DND-41 (cell line): ENCODE results near the gene SRMS.

ENCODE experiments used
- ATAC-seq: fragments of 200-7000 bp; cut with Tn5 transposase; 3 replicates; pipeline ENCODE4 v1.9.1; 2021; ENCODE audit warnings: low read depth; ENCODE audit not compliant: insufficient read depth
- DNase-seq: peaks from one replicate; pipeline ENCODE4 v3.0.0-alpha.2; 2020
- H2AFZ ChIP-seq: 2 replicates; pipeline ENCODE4 v1.6.0; 2012; ENCODE audit warnings: low read depth, low read length
- H3K27ac ChIP-seq: 2 replicates; pipeline ENCODE4 v1.5.1; 2012; ENCODE audit warnings: low read length, inconsistent platforms
- H3K27me3 ChIP-seq: fragments of 200-600 bp; sonication (generic); 2 replicates; pipeline ENCODE4 v1.6.0; 2012; ENCODE audit warnings: low read length, mild to moderate bottlenecking, inconsistent platforms; ENCODE audit not compliant: insufficient read depth, poor library complexity
- H3K36me3 ChIP-seq: 2 replicates; pipeline ENCODE4 v1.5.1; 2012; ENCODE audit warnings: low read length, inconsistent platforms; ENCODE audit not compliant: insufficient read depth
- H3K4me1 ChIP-seq: 2 replicates; pipeline ENCODE4 v1.5.1; 2012; ENCODE audit warnings: mild to moderate bottlenecking, low read length; ENCODE audit not compliant: insufficient read depth
- H3K4me2 ChIP-seq: 2 replicates; pipeline ENCODE4 v1.6.0; 2012; ENCODE audit warnings: mild to moderate bottlenecking, moderate library complexity, low read length, inconsistent platforms; ENCODE audit not compliant: insufficient read depth
- H3K4me3 ChIP-seq, 2 experiments: fragments of 200-600 bp in 1 of 2; shearing (Covaris generic) in 1 of 2; 2 replicates each; pipeline ENCODE4 v1.5.1; 2012 to 2016; ENCODE audit warnings: inconsistent platforms in 2 of 2, low read length in 2 of 2, mild to moderate bottlenecking in 2 of 2, low read depth in 1 of 2, moderate library complexity in 1 of 2
- H3K79me2 ChIP-seq: 2 replicates; pipeline ENCODE4 v1.6.0; 2012; ENCODE audit warnings: low read length, inconsistent platforms; ENCODE audit not compliant: insufficient read depth
- H3K9ac ChIP-seq: 2 replicates; pipeline ENCODE4 v1.6.0; 2012; ENCODE audit warnings: low read depth, mild to moderate bottlenecking, inconsistent platforms, low read length, moderate library complexity
- H3K9me3 ChIP-seq: 2 replicates; pipeline ENCODE4 v1.5.1; 2012; ENCODE audit warnings: low read length, moderate library complexity, mild to moderate bottlenecking, inconsistent platforms; ENCODE audit not compliant: insufficient read depth, severe bottlenecking
- H4K20me1 ChIP-seq: 2 replicates; pipeline ENCODE4 v1.6.0; 2012; ENCODE audit warnings: low read length; ENCODE audit not compliant: insufficient read depth
- EZH2 ChIP-seq: IDR thresholded peaks from 3 replicates; pipeline ENCODE4 v1.6.1; 2012; ENCODE audit warnings: borderline replicate concordance, low read depth, mild to moderate bottlenecking, moderate library complexity, low read length, inconsistent platforms; ENCODE audit not compliant: severe bottlenecking
- TF ChIP-seq, protein P1 (sequence below): IDR thresholded peaks from 2 replicates; pipeline ENCODE4 v1.5.1; 2012; ENCODE audit warnings: borderline replicate concordance, low read length, moderate library complexity, mild to moderate bottlenecking; ENCODE audit not compliant: poor library complexity, severe bottlenecking; ENCODE audit errors: extremely low read depth

The SRMS gene, protein sequence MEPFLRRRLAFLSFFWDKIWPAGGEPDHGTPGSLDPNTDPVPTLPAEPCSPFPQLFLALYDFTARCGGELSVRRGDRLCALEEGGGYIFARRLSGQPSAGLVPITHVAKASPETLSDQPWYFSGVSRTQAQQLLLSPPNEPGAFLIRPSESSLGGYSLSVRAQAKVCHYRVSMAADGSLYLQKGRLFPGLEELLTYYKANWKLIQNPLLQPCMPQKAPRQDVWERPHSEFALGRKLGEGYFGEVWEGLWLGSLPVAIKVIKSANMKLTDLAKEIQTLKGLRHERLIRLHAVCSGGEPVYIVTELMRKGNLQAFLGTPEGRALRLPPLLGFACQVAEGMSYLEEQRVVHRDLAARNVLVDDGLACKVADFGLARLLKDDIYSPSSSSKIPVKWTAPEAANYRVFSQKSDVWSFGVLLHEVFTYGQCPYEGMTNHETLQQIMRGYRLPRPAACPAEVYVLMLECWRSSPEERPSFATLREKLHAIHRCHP

DNA sequence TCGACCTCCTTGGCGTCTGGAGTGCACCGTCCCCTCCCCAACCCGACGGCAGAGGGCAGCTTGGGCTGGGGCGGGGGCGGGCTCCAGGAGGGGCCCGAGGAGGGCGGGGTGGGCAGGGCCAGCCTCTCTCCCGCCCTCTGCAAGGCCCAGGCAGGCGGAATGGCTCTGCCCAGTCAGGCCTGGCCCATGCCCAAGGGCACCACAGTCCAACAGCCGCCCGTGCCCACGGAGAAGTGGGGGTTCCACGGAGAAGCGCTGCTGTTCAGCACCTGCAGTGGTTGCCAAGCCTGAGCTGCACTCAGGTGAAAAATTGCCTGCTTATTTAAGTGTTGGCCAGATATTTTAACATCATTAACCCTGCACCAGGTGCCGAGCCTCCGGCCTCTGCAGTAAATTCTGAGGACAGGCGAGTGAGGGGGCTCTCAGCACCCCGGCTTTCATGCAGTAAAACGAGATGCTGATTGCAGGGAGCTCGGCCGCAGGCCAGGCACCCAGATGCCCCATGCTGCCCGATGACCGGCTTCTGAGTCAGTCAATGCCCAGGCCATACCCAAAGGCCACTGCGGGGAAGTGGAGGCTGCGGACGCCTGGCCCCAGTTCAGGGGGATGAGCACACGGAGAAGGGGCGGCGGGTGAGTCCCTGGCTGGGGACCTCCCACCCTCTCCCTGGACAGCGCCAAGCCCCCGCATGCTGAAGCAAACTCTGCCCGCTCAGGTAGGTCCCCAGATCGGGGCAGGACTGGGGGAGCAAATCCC is at the start of gene SRMS:
Gene SRMS (minus strand): TSS at position 25 of the 756 bp plus-strand sequence. CDS start 286 bp downstream, outside the sequence.
- H3K9me3 ChIP-seq = no peaks in the 10 kb centered on the region
- no peaks in the 10 kb centered on the region for H3K79me2 ChIP-seq
- peaks cover 4% of the 10 kb centered on the region for H3K27me3 ChIP-seq
- no peak within 1 kb of the TSS for H3K4me2 ChIP-seq
- TF ChIP-seq, protein P1, sequence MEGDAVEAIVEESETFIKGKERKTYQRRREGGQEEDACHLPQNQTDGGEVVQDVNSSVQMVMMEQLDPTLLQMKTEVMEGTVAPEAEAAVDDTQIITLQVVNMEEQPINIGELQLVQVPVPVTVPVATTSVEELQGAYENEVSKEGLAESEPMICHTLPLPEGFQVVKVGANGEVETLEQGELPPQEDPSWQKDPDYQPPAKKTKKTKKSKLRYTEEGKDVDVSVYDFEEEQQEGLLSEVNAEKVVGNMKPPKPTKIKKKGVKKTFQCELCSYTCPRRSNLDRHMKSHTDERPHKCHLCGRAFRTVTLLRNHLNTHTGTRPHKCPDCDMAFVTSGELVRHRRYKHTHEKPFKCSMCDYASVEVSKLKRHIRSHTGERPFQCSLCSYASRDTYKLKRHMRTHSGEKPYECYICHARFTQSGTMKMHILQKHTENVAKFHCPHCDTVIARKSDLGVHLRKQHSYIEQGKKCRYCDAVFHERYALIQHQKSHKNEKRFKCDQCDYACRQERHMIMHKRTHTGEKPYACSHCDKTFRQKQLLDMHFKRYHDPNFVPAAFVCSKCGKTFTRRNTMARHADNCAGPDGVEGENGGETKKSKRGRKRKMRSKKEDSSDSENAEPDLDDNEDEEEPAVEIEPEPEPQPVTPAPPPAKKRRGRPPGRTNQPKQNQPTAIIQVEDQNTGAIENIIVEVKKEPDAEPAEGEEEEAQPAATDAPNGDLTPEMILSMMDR = no peak
- no peak for TF ChIP-seq EZH2
- H4K20me1 ChIP-seq = peaks cover 7% of the 10 kb centered on the region
- no peak within 1 kb of the TSS for H2AFZ ChIP-seq
- no peak within 1 kb of the TSS for H3K4me3 ChIP-seq
- ATAC-seq = no peak
- H3K9ac ChIP-seq = no peak within 1 kb of the TSS
- H3K4me1 ChIP-seq = peaks cover 11% of the 10 kb centered on the region
- no peaks in the 10 kb centered on the region for H3K36me3 ChIP-seq
- no peak for DNase-seq
- no peak within 1 kb of the TSS for H3K27ac ChIP-seq

DNA sequence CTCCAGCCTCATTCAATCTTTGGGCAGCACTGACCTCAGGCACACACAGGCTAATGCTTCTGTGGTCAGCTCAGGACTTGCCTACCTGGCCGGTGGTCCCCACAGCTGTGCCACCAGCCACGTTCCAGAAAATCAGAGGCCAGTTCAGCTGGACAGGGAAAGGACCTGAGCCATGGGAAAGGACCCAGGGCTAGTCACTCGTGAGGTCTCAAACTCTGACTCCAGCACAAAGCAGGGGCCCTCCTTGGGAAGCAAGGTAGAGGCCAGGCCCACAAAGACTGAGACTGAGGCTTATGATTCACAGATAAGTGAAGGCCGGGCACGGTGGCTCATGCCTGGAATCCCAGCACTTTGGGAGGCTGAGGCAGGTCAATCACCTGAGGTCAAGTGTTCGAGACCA is 48.9 kb upstream of the SRMS start:
- no peak for ATAC-seq
- no peak overlapping the region for H3K4me3 ChIP-seq
- H3K27ac ChIP-seq = no peak overlapping the region

DNA sequence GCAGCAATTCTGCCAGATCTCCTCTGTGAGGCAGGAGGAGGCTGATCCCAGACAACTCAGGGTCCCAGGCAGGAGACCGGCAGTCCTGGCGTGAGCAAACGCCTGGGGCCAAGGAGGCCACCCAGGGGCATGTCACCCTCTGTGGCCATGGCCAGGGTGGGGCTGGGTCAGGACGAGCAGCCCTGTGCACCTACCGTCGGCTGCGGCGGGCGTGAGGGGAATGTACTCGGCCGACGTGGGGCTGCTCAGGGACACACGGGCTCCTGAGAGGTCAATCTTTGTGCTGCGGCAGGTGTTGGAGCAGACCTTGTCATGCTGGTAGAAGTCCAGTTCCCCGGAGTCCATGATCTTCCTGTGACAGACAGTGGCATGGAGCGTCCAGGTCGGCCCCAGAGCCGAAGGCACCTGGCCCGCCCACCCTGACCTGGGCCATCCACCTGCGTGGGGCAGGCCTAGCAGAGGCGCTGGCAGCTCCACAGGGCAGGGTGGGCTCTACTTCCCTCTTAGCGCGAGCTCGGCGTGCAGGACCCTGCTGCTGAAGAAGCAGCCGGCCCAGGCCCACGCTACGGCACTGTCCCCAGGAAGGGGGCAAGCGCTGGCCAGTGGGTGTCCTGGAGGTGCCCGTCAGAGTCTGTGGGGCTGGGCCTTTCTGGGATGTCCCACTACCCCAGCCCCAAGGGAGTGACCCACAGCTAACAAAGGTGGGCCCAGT is 48.0 kb upstream of the SRMS start:
- DNase-seq (no peak), ATAC-seq (no peak)
- Histone ChIP-seq H3K27ac (no peak overlapping the region), H3K4me1 (no peaks in the 10 kb centered on the region), H3K9me3 (no peaks in the 10 kb centered on the region), H3K4me3 (no peak overlapping the region), H3K4me2 (no peak overlapping the region), H3K9ac (no peak overlapping the region), H3K79me2 (no peaks in the 10 kb centered on the region), H3K36me3 (peaks cover 94% of the 10 kb centered on the region), H2AFZ (no peak overlapping the region), H3K27me3 (no peaks in the 10 kb centered on the region), H4K20me1 (peaks cover 26% of the 10 kb centered on the region)
- TF ChIP-seq, protein P1 = no peak
- no peak for TF ChIP-seq EZH2

More for the DNA sequence above, 48.9 kb upstream of the SRMS start:
- DNase-seq = no peak
- Histone ChIP-seq H3K4me2 (no peak overlapping the region), H3K9ac (no peak overlapping the region), H3K79me2 (no peaks in the 10 kb centered on the region), H3K27me3 (no peaks in the 10 kb centered on the region), H2AFZ (no peak overlapping the region), H3K4me1 (no peaks in the 10 kb centered on the region), H3K9me3 (no peaks in the 10 kb centered on the region), H3K36me3 (peaks cover 94% of the 10 kb centered on the region), H4K20me1 (peaks cover 26% of the 10 kb centered on the region)
- no peak for TF ChIP-seq EZH2
- TF ChIP-seq, protein P1 = no peak
